Neural crest cell (in vitro differentiated cells): Measurements from ENCODE around the gene FAM20B. TPM values are rescaled to one million over a fixed set of nuclear protein-coding genes. Genes with fewer than 3 reads are reported as not detected.

Experiments used
- DNase-seq: peaks from one replicate; pipeline ENCODE4 v3.0.0; 2021; ENCODE audit warnings: low read depth, mixed read lengths, low spot score
- H3K27ac Mint-ChIP-seq: one replicate; pipeline ENCODE4 v1.8.0; 2021; ENCODE audit warnings: mild to moderate bottlenecking, mixed read lengths; ENCODE audit not compliant: unreplicated experiment
- H3K27me3 Mint-ChIP-seq: 2 replicates; pipeline ENCODE4 v1.8.0; 2021; ENCODE audit warnings: low read depth, mild to moderate bottlenecking, mixed read lengths
- H3K36me3 Mint-ChIP-seq: 2 replicates; pipeline ENCODE4 v1.8.0; 2021; ENCODE audit warnings: low read depth, mild to moderate bottlenecking, mixed read lengths
- H3K4me1 Mint-ChIP-seq: 2 replicates; pipeline ENCODE4 v1.8.0; 2021; ENCODE audit warnings: mixed read lengths
- H3K4me3 Mint-ChIP-seq: one replicate; pipeline ENCODE4 v1.8.0; 2021; ENCODE audit warnings: mild to moderate bottlenecking, mixed read lengths
- H3K9me3 Mint-ChIP-seq: 2 replicates; pipeline ENCODE4 v1.8.0; 2021; ENCODE audit warnings: mixed read lengths
- CTCF ChIP-seq: fragments of 200-600 bp; sonication (generic); conservative IDR thresholded peaks from 2 replicates; pipeline ENCODE4 v1.5.0; 2021; ENCODE audit warnings: antibody characterized with exemption, mild to moderate bottlenecking
- total RNA-seq: library from RNA; stranded (reverse); gene quantifications from 2 replicates; pipeline ENCODE4 v1.2.1, GENCODE V29; 2021

Gene FAM20B
- total RNA-seq, 1 donor from 2014 or later, result 39.7 TPM

GRCh38 chr1:179087665-179088064 is 62.0 kb downstream of the FAM20B start:
- Mint-ChIP-seq H3K4me3 (no peak overlapping the region), H3K4me1 (peaks cover 8% of the 10 kb centered on the region), H3K27me3 (peaks cover under 1% of the 10 kb centered on the region), H3K36me3 (peaks cover 3% of the 10 kb centered on the region), H3K9me3 (no peaks in the 10 kb centered on the region), H3K27ac (no peak overlapping the region)
- no peak for DNase-seq
- no peak for TF ChIP-seq CTCF

- H3K9me3 Mint-ChIP-seq, result no peaks in the 10 kb centered on the region
- H3K27me3 Mint-ChIP-seq, result no peaks in the 10 kb centered on the region
- TF ChIP-seq CTCF, result no peak
- H3K36me3 Mint-ChIP-seq, result peaks cover 10% of the 10 kb centered on the region
- no peak for DNase-seq
- no peak overlapping the region for H3K4me3 Mint-ChIP-seq
- H3K4me1 Mint-ChIP-seq, result no peaks in the 10 kb centered on the region
- no peak overlapping the region for H3K27ac Mint-ChIP-seq
Measured at GRCh38 chr1:179089827-179090482, 64.3 kb downstream of the FAM20B start.

- H3K4me1 Mint-ChIP-seq, result no peaks in the 10 kb centered on the region
- no peaks in the 10 kb centered on the region for H3K9me3 Mint-ChIP-seq
Measured at GRCh38 chr1:179090522-179090921, 64.8 kb downstream of the FAM20B start.

GRCh38 chr1:179090923-179091322 is 65.2 kb downstream of the FAM20B start:
- no peak overlapping the region for H3K4me3 Mint-ChIP-seq

More at GRCh38 chr1:179090522-179090921, 64.8 kb downstream of the FAM20B start:
- H3K4me3 Mint-ChIP-seq, result no peak overlapping the region
- H3K27ac Mint-ChIP-seq, result no peak overlapping the region
- DNase-seq, result no peak
- no peak for TF ChIP-seq CTCF
- H3K27me3 Mint-ChIP-seq, result no peaks in the 10 kb centered on the region
- peaks cover 11% of the 10 kb centered on the region for H3K36me3 Mint-ChIP-seq

GRCh38 chr1:179091691-179092165 is 66.0 kb downstream of the FAM20B start:
- no peak for DNase-seq
- Mint-ChIP-seq H3K27me3 (no peaks in the 10 kb centered on the region), H3K27ac (no peak overlapping the region), H3K9me3 (no peaks in the 10 kb centered on the region), H3K36me3 (peaks cover 17% of the 10 kb centered on the region), H3K4me3 (no peak overlapping the region), H3K4me1 (no peaks in the 10 kb centered on the region)
- TF ChIP-seq CTCF, result no peak

More at GRCh38 chr1:179090923-179091322, 65.2 kb downstream of the FAM20B start:
- no peak for TF ChIP-seq CTCF
- H3K36me3 Mint-ChIP-seq, result peaks cover 15% of the 10 kb centered on the region
- no peak for DNase-seq
- no peaks in the 10 kb centered on the region for H3K27me3 Mint-ChIP-seq
- no peaks in the 10 kb centered on the region for H3K9me3 Mint-ChIP-seq
- H3K27ac Mint-ChIP-seq, result no peak overlapping the region
- H3K4me1 Mint-ChIP-seq, result no peaks in the 10 kb centered on the region
